NB4 (cell line): ENCODE data around the gene RSBN1.

ENCODE experiments used
- DNase-seq: peaks from one replicate; pipeline ENCODE4 v3.0.0; 2010; ENCODE audit warnings: low read depth
- H3K4me3 ChIP-seq: one replicate; pipeline ENCODE4 v1.5.1; 2011; ENCODE audit warnings: mild to moderate bottlenecking, low read depth, low read length, moderate library complexity
- CTCF ChIP-seq: IDR thresholded peaks from one replicate; pipeline ENCODE4 v1.5.1; 2012; ENCODE audit warnings: low read depth, low read length
- MYC ChIP-seq: IDR thresholded peaks from 2 replicates; pipeline ENCODE4 v1.6.1; 2011; ENCODE audit warnings: low read depth, low read length
- POLR2A ChIP-seq: IDR thresholded peaks from 2 replicates; pipeline ENCODE4 v1.6.1; 2011; ENCODE audit warnings: mild to moderate bottlenecking; ENCODE audit not compliant: insufficient read length; ENCODE audit errors: extremely low read depth
- TF ChIP-seq, protein P1 (sequence below): IDR thresholded peaks from 2 replicates; pipeline ENCODE4 v1.6.1; 2011; ENCODE audit warnings: low read depth, low read length

The RSBN1 gene

DNA sequence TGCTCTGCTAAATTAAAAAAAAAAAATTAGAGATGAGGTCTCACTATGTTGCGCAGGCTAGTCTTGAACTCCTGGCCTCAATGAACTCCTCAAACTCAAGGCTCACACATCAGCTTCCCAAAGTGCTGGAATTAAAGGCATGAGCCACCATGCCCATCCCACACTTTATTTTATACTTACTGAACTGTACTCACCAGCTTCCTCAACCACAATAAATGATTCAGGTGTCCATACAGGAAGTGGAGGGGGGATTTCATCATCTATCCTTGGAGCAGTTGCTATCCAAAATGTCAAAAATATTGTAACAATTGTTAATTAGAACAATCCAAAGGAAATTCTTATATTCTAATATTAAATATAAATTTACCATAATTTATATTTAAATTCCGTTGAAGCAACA, 22.4 kb upstream of the RSBN1 start:
- TF ChIP-seq POLR2A (no peak), MYC (no peak), CTCF (no peak)
- TF ChIP-seq, protein P1, sequence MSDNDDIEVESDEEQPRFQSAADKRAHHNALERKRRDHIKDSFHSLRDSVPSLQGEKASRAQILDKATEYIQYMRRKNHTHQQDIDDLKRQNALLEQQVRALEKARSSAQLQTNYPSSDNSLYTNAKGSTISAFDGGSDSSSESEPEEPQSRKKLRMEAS: no peak
- H3K4me3 ChIP-seq: no peak overlapping the region
- DNase-seq: no peak

DNA sequence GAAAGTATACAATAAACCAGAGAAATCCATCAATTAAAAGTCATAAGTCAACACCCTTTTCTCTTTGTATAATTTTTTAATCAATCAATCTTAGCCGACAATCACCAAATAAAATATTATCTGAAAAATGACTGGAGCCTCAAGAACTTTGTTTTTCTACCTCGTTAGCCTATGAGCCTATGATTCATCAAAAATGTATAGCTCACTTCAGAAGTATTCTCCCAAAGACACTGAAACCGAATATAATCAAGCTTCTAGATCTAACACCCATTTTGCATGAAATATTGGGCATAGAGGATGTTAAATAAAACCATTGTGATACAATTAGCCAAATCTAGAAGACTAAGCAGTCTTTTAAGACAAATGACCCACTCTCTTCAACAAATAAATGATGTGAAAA, 17.8 kb upstream of the RSBN1 start:
- TF ChIP-seq MYC (no peak), POLR2A (no peak), CTCF (no peak)
- TF ChIP-seq, protein P1: no peak
- no peak for DNase-seq
- H3K4me3 ChIP-seq: no peak overlapping the region

GRCh38 chr1:113821916-113822315, 9.6 kb upstream of the RSBN1 start:
- TF ChIP-seq, protein P1: no peak
- no peak for TF ChIP-seq POLR2A
- TF ChIP-seq MYC: no peak
- TF ChIP-seq CTCF: no peak
- DNase-seq: no peak
- no peak overlapping the region for H3K4me3 ChIP-seq

DNA sequence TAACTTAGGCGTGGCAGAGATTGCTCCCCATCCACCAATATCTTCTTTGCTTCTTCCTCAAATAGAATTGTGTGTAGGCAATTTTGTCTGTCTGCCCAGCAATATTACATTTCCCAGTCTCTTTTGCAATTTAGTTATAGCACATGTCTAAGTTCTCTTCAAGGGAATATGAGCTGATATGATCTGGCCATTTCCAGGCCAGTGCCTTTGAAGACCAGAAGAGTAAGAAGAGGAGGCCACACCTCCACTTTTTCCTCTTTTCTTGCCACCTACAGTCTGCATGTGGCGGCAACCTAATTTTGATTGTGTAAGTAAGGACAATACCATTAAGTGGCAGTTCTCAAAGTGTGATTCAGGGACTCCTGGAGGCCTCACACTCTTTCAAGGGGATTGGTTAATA, 6.3 kb upstream of the RSBN1 start:
- peak; percentile 4 for DNase-seq
- TF ChIP-seq MYC (no peak), CTCF (no peak), POLR2A (no peak)
- TF ChIP-seq, protein P1: no peak

GRCh38 chr1:113813218-113813617, 942 bp upstream of the RSBN1 start:
- TF ChIP-seq CTCF: no peak
- TF ChIP-seq, protein P1: no peak
- no peak overlapping the region for H3K4me3 ChIP-seq
- DNase-seq: peak; percentile 8

More for the DNA sequence above, 6.3 kb upstream of the RSBN1 start:
- no peak overlapping the region for H3K4me3 ChIP-seq

GRCh38 chr1:113812661-113813135, 422 bp upstream of the RSBN1 start:
- TF ChIP-seq CTCF (no peak), POLR2A (no peak), MYC (no peak)
- TF ChIP-seq, protein P1: no peak
- no peak for DNase-seq

More at GRCh38 chr1:113812661-113813135, 422 bp upstream of the RSBN1 start:
- peak overlapping the region; percentile 53 for H3K4me3 ChIP-seq
